Neural cell (in vitro differentiated cells): Measurements from ENCODE around the gene COBL. TPM values are rescaled to one million over a fixed set of nuclear protein-coding genes. Genes with fewer than 3 reads are reported as not detected.

Experiments used
- H2AFZ ChIP-seq: fragments of 200-600, 300-800 bp; sonication (generic), shearing (Covaris generic); 2 replicates; pipeline ENCODE4 v1.6.0; 2014; ENCODE audit warnings: low read depth, mild to moderate bottlenecking, antibody characterized with exemption, low read length, moderate library complexity
- H3F3A ChIP-seq: fragments of 200-600 bp; shearing (Covaris generic); 2 replicates; pipeline ENCODE4 v1.6.1; 2016; ENCODE audit warnings: mild to moderate bottlenecking, moderate library complexity, mixed read lengths, antibody characterized with exemption, low read length; ENCODE audit not compliant: insufficient read depth, poor library complexity, severe bottlenecking
- H3K27ac ChIP-seq: fragments of 200-600, 300-800 bp; sonication (generic), shearing (Covaris generic); 2 replicates; pipeline ENCODE4 v1.5.1; 2014; ENCODE audit warnings: mild to moderate bottlenecking, low read length, moderate library complexity
- H3K27me3 ChIP-seq: fragments of 300-800, 200-600 bp; sonication (generic), shearing (Covaris generic); 2 replicates; pipeline ENCODE4 v1.6.0; 2014; ENCODE audit warnings: mild to moderate bottlenecking, low read depth, low read length, moderate library complexity; ENCODE audit not compliant: insufficient read depth
- H3K36me3 ChIP-seq: fragments of 300-800, 200-600 bp; sonication (generic), shearing (Covaris generic); 2 replicates; pipeline ENCODE4 v1.5.1; 2014; ENCODE audit warnings: mild to moderate bottlenecking, antibody characterized with exemption, low read length, moderate library complexity; ENCODE audit not compliant: insufficient read depth
- H3K4me2 ChIP-seq: fragments of 300-800, 200-600 bp; sonication (generic), shearing (Covaris generic); 2 replicates; pipeline ENCODE4 v1.6.0; 2014; ENCODE audit warnings: mild to moderate bottlenecking, low read length
- H3K4me3 ChIP-seq: fragments of 300-800, 200-600 bp; sonication (generic), shearing (Covaris generic); 2 replicates; pipeline ENCODE4 v1.5.1; 2014; ENCODE audit warnings: mild to moderate bottlenecking, low read length, moderate library complexity
- H3K79me2 ChIP-seq: fragments of 200-600 bp; shearing (Covaris generic); replicated peaks from 2 replicates; pipeline ENCODE4 v1.6.0; 2014; ENCODE audit warnings: mild to moderate bottlenecking, low read length, moderate library complexity; ENCODE audit not compliant: insufficient read depth
- H3K9ac ChIP-seq: fragments of 300-800, 200-600 bp; sonication (generic), shearing (Covaris generic); 2 replicates; pipeline ENCODE4 v1.6.1; 2016; ENCODE audit warnings: mild to moderate bottlenecking, low read length, mixed read lengths
- H3K9me2 ChIP-seq: fragments of 200-600 bp; shearing (Covaris generic); 2 replicates; pipeline ENCODE4 v1.6.1; 2016; ENCODE audit warnings: mild to moderate bottlenecking, low read length, mixed read lengths; ENCODE audit not compliant: insufficient read depth
- H3K9me3 ChIP-seq: fragments of 200-600, 300-800 bp; sonication (generic), shearing (Covaris generic); 2 replicates; pipeline ENCODE4 v1.6.1; 2016; ENCODE audit warnings: mild to moderate bottlenecking, mixed run types, low read length, moderate library complexity, mixed read lengths
- H4K20me1 ChIP-seq: fragments of 200-600 bp; shearing (Covaris generic); 2 replicates; pipeline ENCODE4 v1.6.1; 2016; ENCODE audit warnings: mild to moderate bottlenecking, mixed run types; ENCODE audit not compliant: insufficient read depth
- CTCF ChIP-seq: fragments of 450-650 bp; IDR thresholded peaks from 2 replicates; pipeline ENCODE4 v1.5.1; 2014; ENCODE audit warnings: antibody characterized with exemption, mild to moderate bottlenecking, moderate library complexity; ENCODE audit not compliant: poor library complexity, severe bottlenecking
- EP300 ChIP-seq: fragments of 450-650 bp; conservative IDR thresholded peaks from 2 replicates; pipeline ENCODE4 v1.6.1; 2014; ENCODE audit warnings: antibody characterized with exemption, mild to moderate bottlenecking, moderate library complexity; ENCODE audit not compliant: poor library complexity, severe bottlenecking
- EZH2 ChIP-seq: fragments of 200-600, 300-800 bp; shearing (Covaris generic), sonication (generic); IDR thresholded peaks from 2 replicates; pipeline ENCODE4 v1.6.1; 2014; ENCODE audit warnings: antibody characterized with exemption, low read length, borderline replicate concordance, mild to moderate bottlenecking; ENCODE audit not compliant: insufficient read depth, poor library complexity, severe bottlenecking
- MXI1 ChIP-seq: fragments of 450-650 bp; conservative IDR thresholded peaks from 2 replicates; pipeline ENCODE4 v1.6.1; 2014; ENCODE audit warnings: antibody characterized with exemption, mild to moderate bottlenecking; ENCODE audit not compliant: poor library complexity, severe bottlenecking
- POLR2AphosphoS5 ChIP-seq: IDR thresholded peaks from 2 replicates; pipeline ENCODE4 v1.6.1; 2012
- RAD21 ChIP-seq: fragments of 450-650 bp; conservative IDR thresholded peaks from 2 replicates; pipeline ENCODE4 v1.6.1; 2014; ENCODE audit warnings: antibody characterized with exemption, mild to moderate bottlenecking, moderate library complexity
- REST ChIP-seq: IDR thresholded peaks from 2 replicates; pipeline ENCODE4 v1.6.1; 2012; ENCODE audit warnings: borderline replicate concordance
- SMC3 ChIP-seq: fragments of 450-650 bp; conservative IDR thresholded peaks from 2 replicates; pipeline ENCODE4 v1.6.1; 2014; ENCODE audit warnings: antibody characterized with exemption, mild to moderate bottlenecking, moderate library complexity; ENCODE audit not compliant: poor library complexity
- TAF1 ChIP-seq: IDR thresholded peaks from 2 replicates; pipeline ENCODE4 v1.6.1; 2012; ENCODE audit warnings: low read depth
- polyA plus RNA-seq: library from polyadenylated mRNA; depleted of rRNA; stranded (reverse); fragments of >200 nt; gene quantifications from 2 replicates; pipeline ENCODE4 v1.2.3, GENCODE V29; 2014

COBL gene
- polyA plus RNA-seq, 1 donor from 2014 or later, result 0.12 TPM

- no peaks in the 10 kb centered on the region for H3K9me2 ChIP-seq
- H3K79me2 ChIP-seq, result no peaks in the 10 kb centered on the region
- no peak overlapping the region for H3K27ac ChIP-seq
- H3K9ac ChIP-seq, result no peak overlapping the region
- H3K36me3 ChIP-seq, result no peaks in the 10 kb centered on the region
- no peaks in the 10 kb centered on the region for H3K9me3 ChIP-seq
- no peaks in the 10 kb centered on the region for H3K27me3 ChIP-seq
- H2AFZ ChIP-seq, result no peak overlapping the region
- H4K20me1 ChIP-seq, result no peaks in the 10 kb centered on the region
- no peak overlapping the region for H3K4me3 ChIP-seq
- H3F3A ChIP-seq, result no peaks in the 10 kb centered on the region
- TF ChIP-seq MXI1, result no peak
- no peak for TF ChIP-seq REST
- no peak for TF ChIP-seq EP300
- no peak for TF ChIP-seq TAF1
- no peak for TF ChIP-seq SMC3
- no peak for TF ChIP-seq CTCF
- no peak for TF ChIP-seq EZH2
- TF ChIP-seq RAD21, result no peak
- TF ChIP-seq POLR2AphosphoS5, result no peak
- no peak overlapping the region for H3K4me2 ChIP-seq
These were observed 35.1 kb upstream of the COBL start for GRCh38 chr7:51351661-51352060.

GRCh38 chr7:51350546-51350896 is 33.9 kb upstream of the COBL start:
- Histone ChIP-seq H3K27me3 (no peaks in the 10 kb centered on the region), H3K27ac (no peak overlapping the region), H3K9ac (no peak overlapping the region), H3K36me3 (no peaks in the 10 kb centered on the region), H3F3A (no peaks in the 10 kb centered on the region), H4K20me1 (no peaks in the 10 kb centered on the region), H3K9me2 (no peaks in the 10 kb centered on the region), H3K9me3 (no peaks in the 10 kb centered on the region), H3K4me3 (no peak overlapping the region), H2AFZ (no peak overlapping the region), H3K79me2 (no peaks in the 10 kb centered on the region), H3K4me2 (no peak overlapping the region)
- TF ChIP-seq CTCF (no peak), MXI1 (no peak), SMC3 (no peak), REST (no peak), RAD21 (no peak), EZH2 (no peak)
